ENCODE results near the gene EIF3A. TPM values are rescaled to one million over a fixed set of nuclear protein-coding genes. Genes with fewer than 3 reads are reported as not detected.

EIF3A gene
- total RNA-seq, 1 donor from 2014 or later: 96.9 TPM

DNA sequence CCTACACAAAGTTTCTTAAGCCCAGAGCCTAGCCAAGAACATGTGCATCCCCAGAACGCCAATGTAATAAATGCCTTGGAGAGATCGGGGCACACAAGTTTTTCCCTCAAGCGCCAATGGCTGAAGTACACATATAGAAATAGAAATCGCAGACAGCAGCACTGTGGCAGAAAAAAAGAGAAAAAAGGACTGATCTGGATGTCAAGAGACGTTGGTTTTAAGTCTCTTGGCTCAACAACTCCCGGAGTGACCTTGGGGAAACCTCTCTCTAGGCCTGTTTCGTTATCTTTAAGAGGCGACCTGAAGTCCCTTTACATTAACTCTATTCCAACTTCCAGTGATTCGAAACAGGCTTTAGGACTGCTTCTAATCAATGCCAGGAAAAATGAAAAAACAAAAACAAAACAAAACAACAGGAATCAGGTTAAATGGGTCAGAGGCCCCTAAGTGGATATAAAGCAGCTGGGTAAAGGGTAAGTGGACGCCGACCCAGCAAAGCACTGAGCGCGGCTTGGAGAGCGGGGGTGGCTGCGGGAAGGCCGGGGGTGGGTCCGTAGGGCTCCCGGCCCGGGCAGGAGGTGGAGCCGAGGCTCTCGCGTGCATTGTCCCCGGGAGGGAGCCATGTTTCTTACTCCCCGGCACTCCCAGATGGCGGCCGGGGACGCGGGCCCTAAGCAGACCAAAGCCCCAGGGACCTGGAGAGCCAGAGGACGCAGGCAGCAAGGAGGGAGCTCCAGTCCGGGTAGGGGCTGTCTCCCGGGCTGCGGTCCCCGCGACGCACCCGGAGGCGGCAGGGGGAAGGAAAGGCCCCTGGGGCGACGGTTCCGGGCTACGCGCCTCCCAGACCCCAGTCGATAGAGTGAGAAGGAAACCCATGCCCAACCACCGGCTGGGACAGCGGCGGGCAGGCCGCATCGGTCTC is 757 bp downstream of the EIF3A start:
- peak overlapping the region; percentile 99 for H3K27ac ChIP-seq
- no peaks in the 10 kb centered on the region for H3K9me3 ChIP-seq
- intact Hi-C loops (cut with DNase I): no loop called here
- ATAC-seq (peak; percentile 94), DNase-seq (peak; percentile 93)
- TF ChIP-seq, protein P1, sequence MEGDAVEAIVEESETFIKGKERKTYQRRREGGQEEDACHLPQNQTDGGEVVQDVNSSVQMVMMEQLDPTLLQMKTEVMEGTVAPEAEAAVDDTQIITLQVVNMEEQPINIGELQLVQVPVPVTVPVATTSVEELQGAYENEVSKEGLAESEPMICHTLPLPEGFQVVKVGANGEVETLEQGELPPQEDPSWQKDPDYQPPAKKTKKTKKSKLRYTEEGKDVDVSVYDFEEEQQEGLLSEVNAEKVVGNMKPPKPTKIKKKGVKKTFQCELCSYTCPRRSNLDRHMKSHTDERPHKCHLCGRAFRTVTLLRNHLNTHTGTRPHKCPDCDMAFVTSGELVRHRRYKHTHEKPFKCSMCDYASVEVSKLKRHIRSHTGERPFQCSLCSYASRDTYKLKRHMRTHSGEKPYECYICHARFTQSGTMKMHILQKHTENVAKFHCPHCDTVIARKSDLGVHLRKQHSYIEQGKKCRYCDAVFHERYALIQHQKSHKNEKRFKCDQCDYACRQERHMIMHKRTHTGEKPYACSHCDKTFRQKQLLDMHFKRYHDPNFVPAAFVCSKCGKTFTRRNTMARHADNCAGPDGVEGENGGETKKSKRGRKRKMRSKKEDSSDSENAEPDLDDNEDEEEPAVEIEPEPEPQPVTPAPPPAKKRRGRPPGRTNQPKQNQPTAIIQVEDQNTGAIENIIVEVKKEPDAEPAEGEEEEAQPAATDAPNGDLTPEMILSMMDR (IDR thresholded peaks at IDR 0.05): no peak
- peak overlapping the region; percentile 99 for H3K4me3 ChIP-seq
- H3K36me3 ChIP-seq: no peaks in the 10 kb centered on the region
- H3K4me1 ChIP-seq: peaks cover 37% of the 10 kb centered on the region
- H3K27me3 ChIP-seq: no peaks in the 10 kb centered on the region

DNA sequence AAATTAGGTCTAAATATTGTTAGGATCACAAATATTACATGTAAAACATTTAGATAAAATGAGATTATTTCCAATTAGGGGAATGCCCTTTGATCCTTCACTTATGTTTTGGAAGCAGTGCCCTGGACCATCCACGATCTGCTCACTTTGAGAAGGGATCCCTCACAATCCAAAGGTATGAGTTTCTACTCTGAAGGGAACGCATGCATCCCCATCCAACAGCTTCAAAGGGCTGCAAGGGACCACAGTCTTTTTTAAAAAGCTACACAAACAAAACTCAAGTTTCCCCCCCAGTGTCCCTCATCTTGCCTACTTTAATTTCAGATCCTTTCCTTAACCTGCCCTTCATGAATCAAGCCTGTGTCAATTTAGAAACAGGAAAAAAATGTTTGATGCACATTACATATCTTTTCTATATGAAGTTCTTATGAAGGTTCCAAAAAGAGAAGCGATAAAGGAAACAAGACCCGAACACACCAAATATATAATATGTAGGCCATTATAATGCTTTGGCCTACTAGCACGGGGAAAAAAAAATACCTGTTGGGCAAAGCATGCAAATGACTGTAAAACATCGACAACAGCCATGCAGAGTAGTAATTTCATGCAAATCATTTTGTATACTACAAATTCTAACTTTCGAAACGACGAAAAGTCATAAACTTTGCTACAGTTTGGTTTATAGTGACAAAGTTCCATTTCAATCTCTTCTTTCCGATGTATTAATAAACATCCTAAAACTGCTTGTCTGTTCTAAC is 2.0 kb downstream of the EIF3A start:
- peaks cover 37% of the 10 kb centered on the region for H3K4me1 ChIP-seq
- H3K36me3 ChIP-seq: no peaks in the 10 kb centered on the region
- ATAC-seq (no peak), DNase-seq (no peak)
- no peaks in the 10 kb centered on the region for H3K9me3 ChIP-seq
- H3K27ac ChIP-seq: no peak overlapping the region
- no peaks in the 10 kb centered on the region for H3K27me3 ChIP-seq
- intact Hi-C loops (cut with DNase I): no loop called here
- H3K4me3 ChIP-seq: peak overlapping the region; percentile 99
- TF ChIP-seq, protein P1 (IDR thresholded peaks at IDR 0.05): no peak

DNA sequence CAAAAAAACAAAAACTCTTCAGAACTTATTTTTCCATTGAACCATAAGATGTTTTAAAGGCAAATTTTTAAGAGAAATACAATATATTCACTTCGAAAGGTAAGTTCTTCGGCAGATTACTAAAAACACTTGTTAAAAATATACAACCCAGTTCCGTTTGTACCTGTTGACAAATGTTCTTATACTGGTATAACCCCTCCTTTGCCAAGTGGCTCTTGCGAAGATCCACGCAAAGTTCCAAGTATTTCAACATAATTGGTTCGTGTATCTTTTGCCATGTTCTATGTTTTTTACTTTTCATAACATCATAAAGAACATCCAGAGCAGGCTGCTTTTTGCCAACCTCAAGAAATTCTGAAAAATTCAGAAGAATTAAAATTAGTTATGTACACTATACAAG is 7.0 kb downstream of the EIF3A start:
- H3K4me3 ChIP-seq: no peak overlapping the region
- DNase-seq (no peak), ATAC-seq (no peak)
- TF ChIP-seq, protein P1 (IDR thresholded peaks at IDR 0.05): no peak
- no peaks in the 10 kb centered on the region for H3K27me3 ChIP-seq
- intact Hi-C loops (cut with DNase I): no loop called here
- H3K36me3 ChIP-seq: peaks cover 50% of the 10 kb centered on the region
- H3K9me3 ChIP-seq: no peaks in the 10 kb centered on the region
- no peak overlapping the region for H3K27ac ChIP-seq
- H3K4me1 ChIP-seq: peaks cover 33% of the 10 kb centered on the region

GRCh38 chr10:119070395-119071165 is 10.0 kb downstream of the EIF3A start:
- TF ChIP-seq, protein P1 (IDR thresholded peaks at IDR 0.05): no peak
- Histone ChIP-seq H3K27me3 (no peaks in the 10 kb centered on the region), H3K36me3 (peaks cover 80% of the 10 kb centered on the region), H3K4me1 (peaks cover 7% of the 10 kb centered on the region), H3K4me3 (no peak overlapping the region), H3K9me3 (no peaks in the 10 kb centered on the region), H3K27ac (no peak overlapping the region)
- DNase-seq (no peak), ATAC-seq (no peak)
- intact Hi-C loops (cut with DNase I): no loop called here

DNA sequence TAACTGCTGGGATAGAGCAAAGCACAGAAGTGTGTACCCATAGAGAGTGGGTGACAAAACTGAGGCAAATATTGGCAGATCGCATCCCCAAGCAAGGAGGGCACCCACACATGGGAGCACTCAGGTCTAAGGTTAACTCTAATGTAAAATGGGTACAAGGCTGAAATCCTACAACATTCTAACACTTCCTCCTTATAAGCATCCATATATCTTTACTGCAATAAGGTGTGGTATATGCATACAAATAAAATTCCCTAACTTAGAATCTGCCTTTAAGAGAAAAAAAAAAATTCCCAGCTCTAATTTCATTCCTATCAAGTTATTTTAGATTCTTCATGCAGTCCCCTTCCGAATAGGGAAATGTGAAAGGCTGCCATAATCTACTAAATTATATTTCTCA is 18.7 kb downstream of the EIF3A start:
- ATAC-seq (no peak), DNase-seq (no peak)
- no peaks in the 10 kb centered on the region for H3K9me3 ChIP-seq
- H3K27me3 ChIP-seq: no peaks in the 10 kb centered on the region
- peaks cover 100% of the 10 kb centered on the region for H3K36me3 ChIP-seq
- intact Hi-C loops (cut with DNase I): no loop called here
- H3K4me1 ChIP-seq: no peaks in the 10 kb centered on the region
- H3K27ac ChIP-seq: no peak overlapping the region
- TF ChIP-seq, protein P1 (IDR thresholded peaks at IDR 0.05): no peak
- no peak overlapping the region for H3K4me3 ChIP-seq
